ENCODE measurements around the gene JMJD7. TPM values are rescaled to one million over a fixed set of nuclear protein-coding genes. Genes with fewer than 3 reads are reported as not detected.

The JMJD7 gene
- total and polyA plus RNA-seq, 9 of the 15 experiments (the other 6 are each of a cell fraction or from before 2014, with no cell fraction given), result 1.2 to 13.9 (median 6.1) TPM

GRCh38 chr15:41805711-41806110 is 22.2 kb upstream of the JMJD7 start:
- TF ChIP-seq ELK1 (CRISPR knock-in tag; IDR thresholded peaks at IDR 0.05) (no peak), NRF1 (conservative IDR thresholded peaks at IDR 0.05 in 1 of 2, IDR thresholded peaks at IDR 0.05 in 1 of 2) (no peak), ZNF140 (CRISPR knock-in tag; IDR thresholded peaks at IDR 0.05) (no peak), TRIM28 (IDR thresholded peaks at IDR 0.05) (no peak), MXI1 (IDR thresholded peaks at IDR 0.05; ENCODE audit: low read depth, low read length) (no peak), CHD1 (IDR thresholded peaks at IDR 0.05; ENCODE audit: low read length) (no peak), EP300 (IDR thresholded peaks at IDR 0.05; ENCODE audit: low read length) (no peak), LEF1 (IDR thresholded peaks at IDR 0.05) (no peak), YY1 (IDR thresholded peaks at IDR 0.05; ENCODE audit: borderline replicate concordance in 1 of 3, control insufficient read depth in 1 of 3, extremely low read depth in 1 of 3, insufficient read depth in 3 of 3, insufficient read length in 1 of 3, insufficient replicate concordance in 2 of 3, low read depth in 1 of 3, low read length in 2 of 3) (no peak), COPS2 (conservative IDR thresholded peaks at IDR 0.05) (no peak), ZNF77 (CRISPR knock-in tag; IDR thresholded peaks at IDR 0.05) (no peak)
- Histone ChIP-seq H3K9ac (ENCODE audit: insufficient read depth in 1 of 2, low read depth in 2 of 2, low read length in 2 of 2) (peak overlapping the region in 1 of 2 experiments; percentile 31; a peak in 1 of 4 replicates), H4K20me1 (replicated peaks; ENCODE audit: control insufficient read depth, insufficient read depth, low read length) (no peaks in the 10 kb centered on the region), H2AFZ (ENCODE audit: low read depth, low read length) (no peak overlapping the region), H3K4me2 (ENCODE audit: insufficient read depth, low read length) (no peak overlapping the region), H3K36me3 (ENCODE audit: control insufficient read depth, insufficient read depth, low read length) (no peaks in the 10 kb centered on the region), H3K4me3 (no peak overlapping the region), H3K79me2 (ENCODE audit: control insufficient read depth, insufficient read depth, low read length) (no peaks in the 10 kb centered on the region), H3K4me1 (replicated peaks in 1 of 2; ENCODE audit: control insufficient read depth in 2 of 2, insufficient read depth in 2 of 2, low read length in 2 of 2) (0 out of 5 replicates have a peak, but pooled peaks cover 0 to 3% of the 10 kb centered on the region in 2 experiments), H3K9me1 (ENCODE audit: control insufficient read depth, insufficient read depth, low read length) (no peaks in the 10 kb centered on the region), H3K27ac (ENCODE audit: extremely low read depth, low read depth, low read length) (no peak overlapping the region), H3K27me3 (ENCODE audit: control insufficient read depth in 2 of 2, insufficient read depth in 2 of 2, low read length in 2 of 2) (no peaks in the 10 kb centered on the region), H3K9me3 (replicated peaks; ENCODE audit: control insufficient read depth, insufficient read depth, low read depth, low read length) (no peaks in the 10 kb centered on the region)
- ChIA-PET CTCF (ENCODE audit: low intra/inter-chr PET ratio) (no interaction called here), POLR2A (interaction anchor here (1.3 kb wide), 1 partner anchor 12 kb away, joined by 3 read pairs; no protein-coding TSS in a partner anchor)
- no peak for FAIRE-seq
- no TSS peak for BruUV-seq (replicated peaks)
- no peak for DNase-seq (ENCODE audit: extremely low read depth in 1 of 4, low spot score in 3 of 4)
- no peak for ATAC-seq
- 53% methylated on average over 3 of the region's 3 CpGs for WGBS (ENCODE audit: insufficient coverage, low coverage, missing lambda C conversion rate)
- in situ Hi-C loops (cut with MboI), result loop anchor here (25.0 kb wide), 1 partner anchor 343 kb away; no protein-coding TSS in a partner anchor
- intact Hi-C loops (cut with micrococcal nuclease), result no loop called here
